GM23338 (cell line): ENCODE measurements around the gene ZNRF2. TPM values are rescaled to one million over a fixed set of nuclear protein-coding genes. Genes with fewer than 3 reads are reported as not detected.

Experiments
- ATAC-seq: fragments of 200-7000 bp; cut with Tn5 transposase; 3 replicates; pipeline ENCODE4 v1.9.1; 2020
- DNase-seq: peaks from one replicate; pipeline ENCODE4 v3.0.0-alpha.2; 2015; ENCODE audit warnings: low spot score
- H2AFZ ChIP-seq: fragments of 200-600 bp; sonication (generic); 2 replicates; pipeline ENCODE4 v1.8.0; 2016; ENCODE audit warnings: antibody characterized with exemption, mild to moderate bottlenecking, moderate library complexity
- H3F3A ChIP-seq: fragments of 200-600 bp; sonication (generic); replicated peaks from 2 replicates; pipeline ENCODE4 v1.8.0; 2017; ENCODE audit warnings: antibody characterized with exemption, mixed run types, low read depth
- H3K27ac ChIP-seq: fragments of 200-600 bp; sonication (generic); 2 replicates; pipeline ENCODE4 v1.6.1; 2016; ENCODE audit warnings: low read depth
- H3K27me3 ChIP-seq: fragments of 200-600 bp; sonication (generic); 2 replicates; pipeline ENCODE4 v1.8.0; 2016; ENCODE audit warnings: mild to moderate bottlenecking, mixed run types, moderate library complexity; ENCODE audit not compliant: insufficient read depth
- H3K36me3 ChIP-seq: fragments of 200-600 bp; sonication (generic); 2 replicates; pipeline ENCODE4 v1.8.0; 2016; ENCODE audit warnings: mild to moderate bottlenecking; ENCODE audit not compliant: insufficient read depth
- H3K4me1 ChIP-seq: fragments of 200-600 bp; sonication (generic); 2 replicates; pipeline ENCODE4 v1.8.0; 2016; ENCODE audit warnings: mild to moderate bottlenecking, moderate library complexity; ENCODE audit not compliant: insufficient read depth
- H3K4me2 ChIP-seq: fragments of 200-600 bp; sonication (generic); 2 replicates; pipeline ENCODE4 v1.7.1; 2017; ENCODE audit warnings: mixed run types
- H3K4me3 ChIP-seq: fragments of 200-600 bp; sonication (generic); 2 replicates; pipeline ENCODE4 v1.6.1; 2016; ENCODE audit warnings: mixed run types
- H3K79me2 ChIP-seq: fragments of 200-600 bp; sonication (generic); replicated peaks from 2 replicates; pipeline ENCODE4 v1.8.0; 2017; ENCODE audit warnings: mild to moderate bottlenecking; ENCODE audit not compliant: insufficient read depth
- H3K9me2 ChIP-seq: fragments of 200-600 bp; sonication (generic); 2 replicates; pipeline ENCODE4 v1.8.0; 2017; ENCODE audit not compliant: insufficient read depth
- H4K20me1 ChIP-seq: fragments of 200-600 bp; sonication (generic); replicated peaks from 2 replicates; pipeline ENCODE4 v1.8.0; 2017; ENCODE audit warnings: mild to moderate bottlenecking; ENCODE audit not compliant: insufficient read depth
- H3K27ac Mint-ChIP-seq: 2 replicates; pipeline ENCODE4 v1.8.0; 2020; ENCODE audit warnings: inconsistent platforms, mild to moderate bottlenecking, moderate library complexity, mixed read lengths
- H3K27me3 Mint-ChIP-seq: 3 replicates; pipeline ENCODE4 v1.8.0; 2022; ENCODE audit warnings: low read depth, mild to moderate bottlenecking, moderate library complexity, mixed read lengths, inconsistent platforms; ENCODE audit not compliant: insufficient read depth, poor library complexity
- H3K36me3 Mint-ChIP-seq: 3 replicates; pipeline ENCODE4 v1.8.0; 2021; ENCODE audit warnings: low read depth, mild to moderate bottlenecking, inconsistent platforms, moderate library complexity, mixed read lengths
- H3K4me1 Mint-ChIP-seq: 3 replicates; pipeline ENCODE4 v1.8.0; 2020; ENCODE audit warnings: mild to moderate bottlenecking, inconsistent platforms, mixed read lengths
- H3K4me3 Mint-ChIP-seq: 3 replicates; pipeline ENCODE4 v1.8.0; 2021; ENCODE audit warnings: moderate library complexity, mild to moderate bottlenecking, inconsistent platforms, mixed read lengths
- H3K9me3 Mint-ChIP-seq: 3 replicates; pipeline ENCODE4 v1.8.0; 2020; ENCODE audit warnings: moderate library complexity, mild to moderate bottlenecking, inconsistent platforms, mixed read lengths
- ETS1 ChIP-seq: IDR thresholded peaks from 2 replicates; pipeline ENCODE4 v1.6.1; 2016; ENCODE audit warnings: antibody characterized with exemption
- ZNF331 ChIP-seq: fragments of 250-450 bp; sonication (Bioruptor Pico); IDR thresholded peaks from 2 replicates; pipeline ENCODE4 v1.5.0; 2020; ENCODE audit warnings: low read depth, mild to moderate bottlenecking, moderate library complexity
- polyA plus RNA-seq: library from polyadenylated mRNA; unstranded; fragments of >200 nt; fragmentation: Nextera tagmentation; extraction: Ambion mirVana; gene quantifications from 2 replicates; pipeline ENCODE4 v1.2.1, GENCODE V29; 2016
- total RNA-seq: library from RNA; depleted of rRNA; stranded (reverse); fragments of >200 nt; shearing (Covaris generic); gene quantifications from 2 replicates; pipeline ENCODE4 v1.2.3, GENCODE V29; 2014
- TF ChIP-seq, protein P1 (sequence below): fragments of 250-450 bp; sonication (Bioruptor Pico); IDR thresholded peaks from 2 replicates; pipeline ENCODE4 v1.5.0; 2020; ENCODE audit warnings: mild to moderate bottlenecking, moderate library complexity
- TF ChIP-seq, protein P2 (sequence below): IDR thresholded peaks from one replicate; pipeline ENCODE4 v1.6.1; 2018; ENCODE audit warnings: antibody characterized with exemption; ENCODE audit not compliant: unreplicated experiment

ZNRF2 gene
- total and polyA plus RNA-seq, 2 experiments from 2014 or later, result 6.0 to 34.7 TPM

GRCh38 chr7:30371321-30371720 lies 86.9 kb downstream of the ZNRF2 start:
- Mint-ChIP-seq H3K9me3 (no peaks in the 10 kb centered on the region), H3K27me3 (no peaks in the 10 kb centered on the region), H3K4me1 (peaks cover 11% of the 10 kb centered on the region; the same call in 2 of the 3 replicates), H3K27ac (no peak overlapping the region), H3K4me3 (no peak overlapping the region), H3K36me3 (peaks cover 6% of the 10 kb centered on the region; the same call in 2 of the 3 replicates)
- H3K4me2 ChIP-seq, result no peak overlapping the region
- no peak overlapping the region for H2AFZ ChIP-seq
- ATAC-seq (no peak), DNase-seq (no peak)
- H4K20me1 ChIP-seq, result no peaks in the 10 kb centered on the region
- H3K4me3 ChIP-seq, result no peak overlapping the region
- no peaks in the 10 kb centered on the region for H3K9me2 ChIP-seq
- peaks cover 12% of the 10 kb centered on the region for H3K4me1 ChIP-seq
- no peaks in the 10 kb centered on the region for H3K79me2 ChIP-seq
- no peaks in the 10 kb centered on the region for H3K27me3 ChIP-seq
- no peaks in the 10 kb centered on the region for H3F3A ChIP-seq
- H3K36me3 ChIP-seq, result no peaks in the 10 kb centered on the region
- no peak overlapping the region for H3K27ac ChIP-seq
- TF ChIP-seq, protein P1, sequence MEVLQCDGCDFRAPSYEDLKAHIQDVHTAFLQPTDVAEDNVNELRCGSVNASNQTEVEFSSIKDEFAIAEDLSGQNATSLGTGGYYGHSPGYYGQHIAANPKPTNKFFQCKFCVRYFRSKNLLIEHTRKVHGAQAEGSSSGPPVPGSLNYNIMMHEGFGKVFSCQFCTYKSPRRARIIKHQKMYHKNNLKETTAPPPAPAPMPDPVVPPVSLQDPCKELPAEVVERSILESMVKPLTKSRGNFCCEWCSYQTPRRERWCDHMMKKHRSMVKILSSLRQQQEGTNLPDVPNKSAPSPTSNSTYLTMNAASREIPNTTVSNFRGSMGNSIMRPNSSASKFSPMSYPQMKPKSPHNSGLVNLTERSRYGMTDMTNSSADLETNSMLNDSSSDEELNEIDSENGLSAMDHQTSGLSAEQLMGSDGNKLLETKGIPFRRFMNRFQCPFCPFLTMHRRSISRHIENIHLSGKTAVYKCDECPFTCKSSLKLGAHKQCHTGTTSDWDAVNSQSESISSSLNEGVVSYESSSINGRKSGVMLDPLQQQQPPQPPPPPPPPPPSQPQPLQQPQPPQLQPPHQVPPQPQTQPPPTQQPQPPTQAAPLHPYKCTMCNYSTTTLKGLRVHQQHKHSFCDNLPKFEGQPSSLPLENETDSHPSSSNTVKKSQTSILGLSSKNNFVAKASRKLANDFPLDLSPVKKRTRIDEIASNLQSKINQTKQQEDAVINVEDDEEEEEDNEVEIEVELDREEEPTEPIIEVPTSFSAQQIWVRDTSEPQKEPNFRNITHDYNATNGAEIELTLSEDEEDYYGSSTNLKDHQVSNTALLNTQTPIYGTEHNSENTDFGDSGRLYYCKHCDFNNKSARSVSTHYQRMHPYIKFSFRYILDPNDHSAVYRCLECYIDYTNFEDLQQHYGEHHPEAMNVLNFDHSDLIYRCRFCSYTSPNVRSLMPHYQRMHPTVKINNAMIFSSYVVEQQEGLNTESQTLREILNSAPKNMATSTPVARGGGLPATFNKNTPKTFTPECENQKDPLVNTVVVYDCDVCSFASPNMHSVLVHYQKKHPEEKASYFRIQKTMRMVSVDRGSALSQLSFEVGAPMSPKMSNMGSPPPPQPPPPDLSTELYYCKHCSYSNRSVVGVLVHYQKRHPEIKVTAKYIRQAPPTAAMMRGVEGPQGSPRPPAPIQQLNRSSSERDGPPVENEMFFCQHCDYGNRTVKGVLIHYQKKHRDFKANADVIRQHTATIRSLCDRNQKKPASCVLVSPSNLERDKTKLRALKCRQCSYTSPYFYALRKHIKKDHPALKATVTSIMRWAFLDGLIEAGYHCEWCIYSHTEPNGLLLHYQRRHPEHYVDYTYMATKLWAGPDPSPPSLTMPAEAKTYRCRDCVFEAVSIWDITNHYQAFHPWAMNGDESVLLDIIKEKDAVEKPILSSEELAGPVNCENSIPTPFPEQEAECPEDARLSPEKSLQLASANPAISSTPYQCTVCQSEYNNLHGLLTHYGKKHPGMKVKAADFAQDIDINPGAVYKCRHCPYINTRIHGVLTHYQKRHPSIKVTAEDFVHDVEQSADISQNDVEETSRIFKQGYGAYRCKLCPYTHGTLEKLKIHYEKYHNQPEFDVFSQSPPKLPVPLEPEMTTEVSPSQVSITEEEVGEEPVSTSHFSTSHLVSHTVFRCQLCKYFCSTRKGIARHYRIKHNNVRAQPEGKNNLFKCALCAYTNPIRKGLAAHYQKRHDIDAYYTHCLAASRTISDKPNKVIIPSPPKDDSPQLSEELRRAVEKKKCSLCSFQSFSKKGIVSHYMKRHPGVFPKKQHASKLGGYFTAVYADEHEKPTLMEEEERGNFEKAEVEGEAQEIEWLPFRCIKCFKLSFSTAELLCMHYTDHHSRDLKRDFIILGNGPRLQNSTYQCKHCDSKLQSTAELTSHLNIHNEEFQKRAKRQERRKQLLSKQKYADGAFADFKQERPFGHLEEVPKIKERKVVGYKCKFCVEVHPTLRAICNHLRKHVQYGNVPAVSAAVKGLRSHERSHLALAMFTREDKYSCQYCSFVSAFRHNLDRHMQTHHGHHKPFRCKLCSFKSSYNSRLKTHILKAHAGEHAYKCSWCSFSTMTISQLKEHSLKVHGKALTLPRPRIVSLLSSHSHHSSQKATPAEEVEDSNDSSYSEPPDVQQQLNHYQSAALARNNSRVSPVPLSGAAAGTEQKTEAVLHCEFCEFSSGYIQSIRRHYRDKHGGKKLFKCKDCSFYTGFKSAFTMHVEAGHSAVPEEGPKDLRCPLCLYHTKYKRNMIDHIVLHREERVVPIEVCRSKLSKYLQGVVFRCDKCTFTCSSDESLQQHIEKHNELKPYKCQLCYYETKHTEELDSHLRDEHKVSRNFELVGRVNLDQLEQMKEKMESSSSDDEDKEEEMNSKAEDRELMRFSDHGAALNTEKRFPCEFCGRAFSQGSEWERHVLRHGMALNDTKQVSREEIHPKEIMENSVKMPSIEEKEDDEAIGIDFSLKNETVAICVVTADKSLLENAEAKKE (CRISPR knock-in tag), result no peak
- TF ChIP-seq, protein P2, sequence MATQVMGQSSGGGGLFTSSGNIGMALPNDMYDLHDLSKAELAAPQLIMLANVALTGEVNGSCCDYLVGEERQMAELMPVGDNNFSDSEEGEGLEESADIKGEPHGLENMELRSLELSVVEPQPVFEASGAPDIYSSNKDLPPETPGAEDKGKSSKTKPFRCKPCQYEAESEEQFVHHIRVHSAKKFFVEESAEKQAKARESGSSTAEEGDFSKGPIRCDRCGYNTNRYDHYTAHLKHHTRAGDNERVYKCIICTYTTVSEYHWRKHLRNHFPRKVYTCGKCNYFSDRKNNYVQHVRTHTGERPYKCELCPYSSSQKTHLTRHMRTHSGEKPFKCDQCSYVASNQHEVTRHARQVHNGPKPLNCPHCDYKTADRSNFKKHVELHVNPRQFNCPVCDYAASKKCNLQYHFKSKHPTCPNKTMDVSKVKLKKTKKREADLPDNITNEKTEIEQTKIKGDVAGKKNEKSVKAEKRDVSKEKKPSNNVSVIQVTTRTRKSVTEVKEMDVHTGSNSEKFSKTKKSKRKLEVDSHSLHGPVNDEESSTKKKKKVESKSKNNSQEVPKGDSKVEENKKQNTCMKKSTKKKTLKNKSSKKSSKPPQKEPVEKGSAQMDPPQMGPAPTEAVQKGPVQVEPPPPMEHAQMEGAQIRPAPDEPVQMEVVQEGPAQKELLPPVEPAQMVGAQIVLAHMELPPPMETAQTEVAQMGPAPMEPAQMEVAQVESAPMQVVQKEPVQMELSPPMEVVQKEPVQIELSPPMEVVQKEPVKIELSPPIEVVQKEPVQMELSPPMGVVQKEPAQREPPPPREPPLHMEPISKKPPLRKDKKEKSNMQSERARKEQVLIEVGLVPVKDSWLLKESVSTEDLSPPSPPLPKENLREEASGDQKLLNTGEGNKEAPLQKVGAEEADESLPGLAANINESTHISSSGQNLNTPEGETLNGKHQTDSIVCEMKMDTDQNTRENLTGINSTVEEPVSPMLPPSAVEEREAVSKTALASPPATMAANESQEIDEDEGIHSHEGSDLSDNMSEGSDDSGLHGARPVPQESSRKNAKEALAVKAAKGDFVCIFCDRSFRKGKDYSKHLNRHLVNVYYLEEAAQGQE, result no peak
- TF ChIP-seq ZNF331 (no peak), ETS1 (no peak)
